GM18508 (cell line): ENCODE data around the gene MLLT3.

Experiments used
- ATAC-seq: cut with Tn5 transposase; IDR thresholded peaks from one replicate; pipeline ENCODE4 v1.9.1; 2021; ENCODE audit warnings: moderate number of reproducible peaks; ENCODE audit not compliant: insufficient read depth, unreplicated experiment

The MLLT3 gene

DNA sequence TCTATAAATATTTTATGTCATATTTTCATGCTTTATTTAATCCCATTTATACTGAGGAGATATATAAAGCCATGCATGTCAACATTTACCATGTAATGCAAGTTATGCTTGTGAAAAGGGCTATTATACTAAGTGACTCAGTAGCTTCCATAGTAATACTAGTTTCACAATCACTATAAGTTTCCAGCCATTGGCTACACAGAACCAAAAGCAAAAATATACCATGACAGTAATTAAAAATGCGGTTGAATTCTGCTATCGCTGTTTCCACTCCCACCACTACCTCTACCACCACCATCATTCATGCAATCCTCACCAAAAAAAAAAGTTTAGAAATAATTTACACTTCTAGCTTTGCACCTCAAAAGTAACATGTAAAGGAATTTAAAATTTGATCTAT lies 60.2 kb downstream of the MLLT3 start:
- peak; percentile 45 for ATAC-seq

DNA sequence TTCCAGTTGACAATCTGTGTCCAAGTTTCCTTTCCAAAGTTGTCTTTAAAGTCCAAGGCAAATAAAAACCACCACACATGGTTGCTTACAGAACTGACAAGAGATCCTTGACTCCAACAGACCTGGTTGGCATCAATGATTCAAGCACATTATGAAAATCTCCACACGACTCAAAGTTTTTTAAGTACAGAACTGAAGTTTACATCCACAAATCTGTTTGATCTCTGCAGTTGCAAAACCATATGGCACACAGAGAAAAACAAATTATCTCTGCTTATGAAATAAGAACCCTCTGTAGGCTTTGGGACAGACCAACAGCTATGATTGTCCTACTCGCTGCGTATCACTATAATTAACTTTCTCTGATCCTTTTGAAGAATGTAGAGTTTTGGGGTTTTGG lies 60.8 kb downstream of the MLLT3 start:
- no peak for ATAC-seq

DNA sequence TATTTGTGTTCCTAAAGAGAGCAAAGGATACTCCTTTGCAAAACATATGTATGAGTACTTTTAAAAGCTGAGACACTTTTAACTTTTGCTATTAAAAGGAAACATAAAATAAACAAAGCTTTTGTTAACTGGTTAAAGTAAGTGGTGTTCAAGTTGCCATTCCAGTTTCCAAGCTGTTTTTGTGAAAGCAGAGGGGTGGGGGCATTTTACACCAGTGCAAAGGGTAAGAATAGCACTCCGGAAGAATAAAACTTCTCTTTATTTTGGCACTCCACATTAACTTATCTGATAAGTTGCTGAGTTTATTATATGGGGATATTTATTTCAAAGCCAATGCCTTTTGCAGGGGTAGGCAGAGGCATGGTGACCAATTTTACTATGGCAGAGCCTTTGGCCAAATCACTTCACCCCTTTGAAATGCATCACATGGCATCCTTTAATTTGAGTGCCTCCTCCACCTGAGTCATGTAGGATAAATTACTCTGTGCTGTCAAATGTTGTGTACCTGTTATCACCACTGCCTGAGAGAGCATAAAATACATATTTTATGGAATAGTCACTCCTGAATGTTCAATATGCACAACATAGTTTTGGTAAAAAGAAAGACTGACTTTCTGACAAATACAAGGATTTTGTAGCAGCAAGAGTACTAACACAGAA lies 62.9 kb downstream of the MLLT3 start:
- ATAC-seq: no peak

DNA sequence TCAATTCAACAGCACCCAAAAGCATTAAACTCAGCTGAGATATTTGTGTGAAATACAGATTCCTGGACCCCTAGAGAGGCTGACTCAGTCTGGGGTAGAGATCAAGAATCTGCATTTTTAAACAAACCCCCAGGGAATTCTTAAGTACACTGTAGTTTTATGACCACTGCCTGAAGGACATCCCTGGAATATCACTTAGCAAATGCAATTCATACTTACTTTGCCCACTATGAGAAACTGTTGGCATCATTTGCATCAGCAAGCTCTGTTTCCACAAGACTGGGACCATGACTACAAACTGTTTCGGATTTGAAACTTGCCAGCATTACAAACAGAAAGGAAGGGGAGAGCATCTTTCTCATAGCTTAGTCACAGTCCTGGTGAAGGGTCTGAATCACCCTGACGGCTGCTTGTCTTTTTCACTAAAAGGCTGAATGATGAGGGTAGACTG lies 63.7 kb downstream of the MLLT3 start:
- ATAC-seq: no peak

DNA sequence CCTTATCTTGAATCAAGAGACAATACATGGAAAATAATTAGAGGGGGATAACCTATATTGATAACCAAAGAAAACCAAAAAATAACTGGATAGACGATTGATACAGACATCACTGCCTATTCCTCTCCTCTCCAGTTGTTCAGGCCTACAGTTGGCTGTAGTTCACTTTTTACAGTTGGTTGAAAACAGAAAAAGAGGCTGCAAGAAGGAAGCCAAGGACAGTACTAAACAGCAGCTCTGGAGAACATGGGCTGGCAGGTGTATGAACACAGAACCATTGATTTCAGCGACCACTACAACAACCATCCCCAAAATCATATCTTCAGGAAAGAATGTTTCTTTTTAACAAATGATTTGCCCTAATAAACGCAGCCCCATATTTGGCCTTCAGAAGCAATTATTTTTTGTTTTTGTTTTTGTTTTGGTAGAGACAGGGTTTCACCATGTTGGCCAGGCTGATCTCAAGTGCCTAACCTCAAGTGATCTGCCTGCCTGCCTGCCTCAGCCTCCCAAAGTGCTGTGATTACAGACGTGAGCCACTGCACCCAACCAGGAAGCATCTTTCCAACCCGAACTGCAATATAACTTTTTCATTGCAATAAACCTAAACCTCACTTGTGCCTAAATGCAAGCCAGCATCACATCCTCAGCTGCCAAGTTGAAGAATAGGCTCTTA lies 64.3 kb downstream of the MLLT3 start:
- ATAC-seq: no peak

DNA sequence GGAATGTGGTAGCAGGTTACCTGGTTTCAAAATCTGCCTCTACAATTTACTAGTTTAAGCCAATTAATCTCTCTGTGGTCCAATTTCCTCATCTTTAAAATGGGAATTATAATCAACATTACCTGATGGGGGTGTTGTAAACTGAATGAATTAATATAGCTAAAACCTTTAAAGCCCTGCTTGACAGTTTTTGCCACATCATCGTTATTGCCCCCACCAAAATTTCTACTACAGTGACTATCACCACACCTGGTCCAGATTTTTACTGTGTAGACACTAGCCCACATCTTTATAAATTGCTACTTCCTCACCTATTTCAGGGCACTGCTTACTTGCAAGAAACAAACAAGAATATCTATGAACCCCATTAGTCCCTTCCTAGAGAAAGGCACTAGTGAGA lies 65.0 kb downstream of the MLLT3 start:
- ATAC-seq: no peak

DNA sequence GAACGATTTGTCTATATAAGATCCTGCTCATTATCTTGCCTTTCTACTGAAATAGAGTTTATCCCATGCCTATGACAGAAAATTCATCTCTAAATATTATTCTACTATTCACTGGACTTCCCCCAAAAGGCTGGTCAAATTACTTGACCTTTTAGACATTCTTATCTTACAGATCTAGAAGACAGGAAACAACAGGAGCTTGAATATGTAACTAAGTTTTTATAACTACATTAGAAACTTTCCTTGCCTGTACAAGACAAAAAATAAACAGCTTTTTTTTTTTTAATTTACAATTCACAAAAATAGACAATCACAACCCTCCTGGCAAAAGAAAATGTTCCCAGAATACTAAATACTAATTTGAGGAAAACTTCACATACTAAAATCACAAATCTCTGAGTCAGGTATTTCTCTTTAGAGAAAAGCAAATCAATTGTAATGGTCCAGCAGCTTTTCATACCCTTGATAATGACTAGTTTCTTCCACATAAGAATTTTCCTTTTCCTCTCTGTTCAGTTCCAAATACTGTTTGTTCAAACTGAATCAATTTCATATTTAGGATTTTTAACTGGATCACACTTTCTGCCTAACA lies 68.6 kb downstream of the MLLT3 start:
- peak; percentile 35 for ATAC-seq

DNA sequence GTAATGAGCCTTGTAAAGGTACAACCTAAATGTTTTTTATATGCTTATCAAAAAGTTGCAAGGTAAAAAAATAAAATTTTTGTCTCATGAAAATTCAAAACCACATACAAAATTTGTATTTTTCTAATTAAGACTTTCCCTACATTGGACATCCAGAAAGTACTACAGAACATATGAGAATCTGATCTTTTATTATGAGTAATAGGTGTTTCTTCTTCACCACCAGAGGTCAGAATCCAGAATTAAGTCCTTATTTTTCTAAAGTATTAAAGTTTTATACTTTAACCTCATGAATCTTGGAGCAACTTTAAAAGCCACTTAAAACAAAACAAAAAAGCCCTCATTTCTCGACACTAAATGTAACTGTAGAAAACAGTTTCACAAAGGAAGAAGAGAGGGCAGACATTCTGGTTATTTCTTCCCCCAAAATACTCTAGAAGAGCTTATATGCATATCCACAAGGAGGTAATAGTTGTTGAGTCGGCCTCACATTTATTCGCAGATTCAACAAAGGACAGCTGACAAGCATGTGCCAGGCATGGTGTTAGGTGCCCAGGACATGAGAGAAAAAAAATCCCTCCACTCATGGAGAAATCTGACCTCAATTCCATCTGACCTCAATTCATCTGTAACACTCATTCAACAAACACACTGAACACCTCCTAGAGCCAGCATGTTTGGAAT lies 69.3 kb downstream of the MLLT3 start:
- ATAC-seq: peak; percentile 12

DNA sequence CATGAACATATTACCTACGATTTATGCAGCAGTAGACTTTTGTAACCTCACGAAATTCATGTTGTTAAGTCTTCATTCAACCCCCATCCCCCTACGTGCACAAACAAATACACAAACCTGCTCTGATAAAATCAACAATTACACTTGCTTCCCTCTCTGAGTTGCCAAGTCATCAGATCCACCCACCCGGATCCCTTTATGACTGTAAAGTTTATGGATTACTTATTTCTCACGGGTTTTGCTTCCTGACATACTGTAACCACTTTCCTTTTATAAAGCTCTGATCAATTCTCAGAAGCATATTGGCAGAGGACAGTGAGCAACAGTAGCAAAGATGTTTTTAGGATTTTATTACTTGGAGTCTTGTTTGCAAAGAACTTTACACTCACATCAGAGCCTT lies 70.5 kb downstream of the MLLT3 start:
- peak; percentile 73 for ATAC-seq

DNA sequence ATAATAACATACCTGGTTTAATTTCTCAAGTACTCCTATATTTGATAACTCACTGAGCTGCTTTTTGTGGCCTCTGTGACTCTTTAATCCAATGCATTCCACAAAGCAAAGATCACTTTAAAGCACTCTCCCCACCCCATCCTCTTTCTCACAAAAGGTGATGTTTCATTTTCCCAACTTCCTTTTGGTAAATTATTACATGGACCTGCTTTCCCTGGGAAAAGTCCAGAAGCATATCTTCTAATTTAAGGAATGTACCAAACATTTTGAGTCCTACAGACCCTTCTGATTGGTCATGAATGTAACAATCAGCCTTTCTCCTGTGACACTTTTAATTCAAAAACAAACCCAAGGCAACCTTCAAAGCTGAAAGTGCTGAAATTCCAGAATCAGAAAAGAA lies 71.1 kb downstream of the MLLT3 start:
- no peak for ATAC-seq

DNA sequence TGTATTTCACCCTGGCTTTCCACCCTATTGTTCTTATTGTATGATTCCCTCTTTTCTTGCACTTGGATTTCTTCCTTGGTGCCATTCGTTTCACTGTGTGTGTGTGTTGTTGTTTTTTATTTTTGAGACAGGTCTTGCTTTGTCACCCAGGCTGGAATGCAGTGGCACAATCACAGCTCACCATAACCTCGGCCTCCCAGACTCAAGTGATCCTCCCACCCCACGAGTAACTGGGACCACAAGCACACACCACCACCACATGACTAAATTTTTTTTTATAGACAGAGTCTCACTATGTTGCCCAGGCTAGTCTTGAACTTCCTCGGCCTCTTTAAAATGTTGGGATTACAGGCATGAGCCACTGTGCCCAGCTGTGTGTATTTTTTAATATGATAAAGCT lies 72.0 kb downstream of the MLLT3 start:
- ATAC-seq: no peak

DNA sequence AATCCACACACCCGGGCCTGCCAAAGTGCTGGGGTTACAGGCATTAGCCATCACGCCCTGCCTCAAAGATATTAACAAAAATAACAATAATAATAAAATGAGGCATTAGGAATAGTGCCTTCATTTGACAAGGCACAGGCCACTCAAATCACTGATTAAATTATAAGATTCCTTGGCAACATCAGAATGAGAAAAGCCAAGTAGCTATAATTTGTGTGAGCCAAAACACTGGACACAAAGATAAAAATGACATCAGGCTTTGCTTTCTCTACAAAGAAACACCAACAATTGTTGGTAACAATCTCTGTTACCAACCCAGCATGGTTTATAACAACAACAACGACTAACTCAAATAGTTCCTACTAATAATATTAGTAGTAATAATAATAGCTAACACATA lies 73.2 kb downstream of the MLLT3 start:
- ATAC-seq: no peak

DNA sequence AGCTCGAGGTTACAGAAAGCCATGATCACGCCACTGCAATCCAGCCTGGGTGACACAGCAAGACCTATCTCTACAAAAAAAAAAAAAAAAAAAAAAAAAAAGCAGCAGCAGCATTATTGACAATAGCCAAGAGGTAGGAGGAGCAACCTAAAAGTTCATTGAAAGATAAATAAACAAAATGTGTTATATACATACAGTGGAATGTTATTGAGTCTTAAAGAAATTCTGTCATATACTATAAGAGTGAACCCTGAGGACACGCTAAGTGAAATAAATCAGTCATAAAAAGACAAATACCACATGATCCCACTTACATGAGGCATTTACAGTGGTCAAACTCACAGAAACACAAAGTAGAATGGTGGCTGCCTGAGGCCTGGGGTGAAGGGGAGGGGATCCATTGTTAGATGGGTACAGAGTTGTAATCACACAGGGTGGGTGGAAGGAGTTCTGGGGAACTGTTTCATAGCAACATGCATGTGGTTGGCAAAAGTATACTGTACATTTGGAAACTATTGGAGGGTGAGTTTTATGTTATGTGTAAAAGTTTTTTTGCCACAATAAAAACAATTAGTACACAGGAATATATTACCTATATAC lies 77.2 kb downstream of the MLLT3 start:
- ATAC-seq: no peak

DNA sequence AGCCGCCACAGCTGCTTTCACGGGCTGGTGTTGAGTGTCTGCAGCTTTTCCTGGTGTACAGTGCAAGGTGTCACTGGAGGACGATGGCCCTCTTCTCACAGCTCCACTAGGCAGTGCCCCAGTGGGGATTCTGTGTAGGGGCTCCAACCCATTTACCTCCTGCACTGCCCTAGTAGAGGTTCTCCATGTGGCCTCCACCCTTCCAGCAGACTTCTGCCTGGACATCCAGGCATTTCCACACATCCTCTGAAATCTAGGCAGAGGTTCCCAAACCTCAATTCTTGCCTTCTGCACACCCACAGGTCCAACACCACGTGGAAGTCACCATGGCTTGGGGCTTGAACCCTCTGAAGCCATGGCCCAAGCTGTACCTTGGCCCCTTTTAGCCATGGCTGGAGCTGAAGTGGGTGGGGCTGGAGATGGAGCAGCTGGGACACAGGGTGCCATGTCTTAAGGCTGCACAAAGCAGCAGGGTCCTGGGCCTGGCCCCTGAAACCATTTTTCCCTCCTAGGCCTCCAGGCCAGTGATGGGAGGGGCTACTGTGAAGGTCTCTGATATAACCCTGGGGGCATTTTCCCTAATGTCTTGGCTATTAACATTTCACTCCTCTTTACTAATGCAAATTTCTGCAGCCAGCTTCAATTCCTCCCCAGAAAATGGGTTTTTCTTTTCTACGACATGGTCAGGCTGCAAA lies 82.0 kb downstream of the MLLT3 start:
- ATAC-seq: no peak

DNA sequence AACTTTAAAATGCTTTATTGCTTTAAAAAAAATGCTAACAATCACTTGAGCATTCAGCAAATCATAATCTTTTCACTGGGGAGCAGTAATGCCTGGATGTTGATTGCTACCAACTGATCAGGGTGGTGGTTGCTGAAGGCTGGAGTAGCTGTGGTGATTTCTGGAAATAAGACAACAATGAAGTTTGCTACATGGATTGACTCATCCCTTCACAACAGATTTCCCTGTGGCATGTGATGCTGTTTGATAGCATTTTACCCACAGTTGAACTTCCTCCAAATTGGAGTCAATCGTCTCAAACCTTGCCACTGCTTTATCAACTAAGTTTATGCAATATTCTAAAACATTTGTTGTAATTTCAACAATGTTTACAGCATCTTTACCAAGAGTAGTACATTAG lies 83.3 kb downstream of the MLLT3 start:
- no peak for ATAC-seq

DNA sequence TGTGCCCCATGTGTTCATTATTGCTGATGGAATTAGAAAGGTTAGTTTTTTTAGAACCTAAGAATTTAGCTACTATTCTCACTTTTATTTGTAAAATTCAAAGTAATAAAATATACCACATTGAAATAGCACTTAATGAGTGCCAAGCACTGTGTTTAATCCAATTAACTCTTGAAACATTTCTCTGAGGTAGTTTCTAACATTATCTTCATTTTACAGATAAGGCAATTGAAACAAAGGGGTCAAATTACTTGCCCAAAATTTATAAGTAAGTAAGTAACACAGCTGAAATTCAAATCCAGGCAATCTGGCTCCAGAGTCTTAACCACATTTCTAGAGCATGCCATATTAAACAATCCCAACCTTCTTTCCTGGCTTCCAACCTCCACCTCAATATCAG lies 84.2 kb downstream of the MLLT3 start:
- no peak for ATAC-seq

DNA sequence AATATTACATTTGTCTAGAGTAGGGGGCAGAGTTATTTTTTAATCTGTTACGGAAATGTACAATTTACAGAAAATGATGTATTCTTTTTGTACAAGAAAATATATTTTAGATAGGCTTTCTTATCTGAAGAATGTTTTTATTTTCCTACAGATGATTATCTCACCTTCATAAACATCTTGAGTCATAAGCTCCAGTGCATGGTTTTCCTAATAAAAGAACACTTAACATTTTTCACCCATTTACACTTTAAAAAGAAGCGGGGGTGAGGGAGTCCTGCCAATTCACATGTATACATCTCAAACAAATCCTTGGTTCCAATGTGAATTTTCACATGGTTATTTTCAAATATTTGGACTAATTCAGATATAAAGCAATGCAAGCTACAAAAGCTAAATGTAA lies 85.0 kb downstream of the MLLT3 start:
- ATAC-seq: no peak

DNA sequence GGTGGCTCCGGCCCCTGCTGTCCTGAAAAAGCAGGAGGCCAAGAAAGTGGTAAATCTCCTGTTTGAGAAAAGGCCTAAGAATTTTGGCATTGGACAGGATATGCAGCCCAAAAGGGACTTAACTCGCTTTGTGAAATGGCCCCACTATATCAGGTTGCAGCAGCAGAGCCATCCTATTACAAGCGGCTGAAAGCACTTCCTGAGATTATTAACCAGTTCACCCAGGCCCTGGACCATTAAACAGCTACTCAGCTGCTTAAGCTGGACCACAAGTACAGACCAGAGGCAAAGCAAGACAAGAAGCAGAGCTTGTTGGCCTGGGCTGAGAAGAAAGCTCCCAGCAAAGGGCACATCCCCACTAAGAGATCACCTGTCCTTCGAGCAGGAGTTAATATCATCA lies 89.7 kb downstream of the MLLT3 start:
- no peak for ATAC-seq

DNA sequence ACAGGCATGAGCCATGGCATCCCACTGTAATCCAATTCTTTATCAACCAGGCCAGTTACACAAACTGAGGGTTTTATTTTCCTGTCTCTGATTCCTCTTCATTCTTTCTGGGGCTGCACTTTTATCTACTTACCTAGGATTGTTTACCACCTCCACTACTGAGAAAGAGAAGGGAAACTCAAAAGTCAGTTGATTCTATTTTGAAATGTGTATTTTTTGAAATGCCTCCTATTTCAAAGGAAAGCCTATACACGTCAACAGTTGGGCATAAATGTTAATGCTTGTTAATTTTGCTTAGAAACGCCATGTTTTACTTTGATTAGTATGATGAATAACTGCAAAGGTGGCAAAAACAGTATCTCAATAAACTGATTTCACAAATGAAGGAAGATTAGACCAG lies 92.5 kb downstream of the MLLT3 start:
- ATAC-seq: no peak

DNA sequence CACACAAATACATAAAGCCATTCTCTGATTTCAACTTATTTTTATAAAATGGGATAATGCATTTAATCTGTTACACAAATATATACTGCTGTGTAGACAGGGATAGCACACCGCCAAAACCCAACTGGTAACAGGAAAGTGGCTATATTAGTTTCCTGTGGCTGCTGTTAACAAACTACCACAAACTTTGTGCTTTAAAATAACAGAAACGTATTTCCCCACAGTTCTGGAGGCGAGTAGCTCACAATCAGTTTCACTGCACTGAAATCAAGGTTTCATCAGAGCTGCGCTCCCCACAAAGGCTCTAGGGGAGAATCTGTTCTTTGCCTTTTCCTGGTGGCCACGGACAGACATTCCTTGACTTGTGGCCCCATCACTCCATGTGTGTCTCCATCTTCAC lies 94.0 kb downstream of the MLLT3 start:
- no peak for ATAC-seq
